GM23248 (cell line): Measurements from ENCODE around the gene ARHGEF7.

Source experiments
- EZH2 ChIP-seq: fragments of 200-600 bp; sonication (generic); IDR thresholded peaks from 2 replicates; pipeline ENCODE4 v1.6.1; 2018; ENCODE audit warnings: antibody characterized with exemption, mild to moderate bottlenecking; ENCODE audit not compliant: insufficient read depth, poor library complexity, severe bottlenecking
- EZH2phosphoT487 ChIP-seq: fragments of 200-600 bp; sonication (generic); IDR thresholded peaks from 2 replicates; pipeline ENCODE4 v1.6.1; 2018; ENCODE audit warnings: antibody characterized with exemption, moderate library complexity, mild to moderate bottlenecking, low read depth; ENCODE audit not compliant: insufficient read depth

DNA sequence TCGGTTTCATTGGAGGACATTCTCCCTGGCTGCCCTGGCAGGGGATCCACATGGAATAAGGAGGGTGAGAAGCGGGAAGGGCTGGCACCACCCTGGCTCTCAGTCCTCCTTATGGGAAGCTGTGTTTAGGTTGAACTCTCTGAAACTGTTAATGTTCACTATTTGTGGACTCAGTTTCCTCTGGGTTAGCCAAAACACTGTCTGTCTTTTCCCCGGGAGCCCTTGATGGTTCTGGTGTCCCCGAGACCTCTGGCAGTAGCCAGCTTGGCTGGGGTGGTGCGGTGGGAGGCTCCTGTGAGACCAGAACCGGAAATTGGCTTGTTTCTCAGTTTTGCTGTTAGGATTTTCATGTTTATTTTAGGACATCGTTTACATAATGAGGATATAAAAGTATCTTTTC is 157.0 kb downstream of the ARHGEF7 start:
- TF ChIP-seq EZH2phosphoT487 (no peak), EZH2 (no peak)
